Prostate gland (tissue), 2 donors: Measurements from ENCODE around the gene VPS26C. TPM values are rescaled to one million over a fixed set of nuclear protein-coding genes. Genes with fewer than 3 reads are reported as not detected.

Source experiments
- DNase-seq: peaks from one replicate; pipeline ENCODE4 v3.0.0-alpha.2; 2019; ENCODE audit warnings: low spot score
- H3K27ac ChIP-seq, 2 donors: fragments of 200-600 bp; sonication (generic); 2 replicates each; pipeline ENCODE4 v1.5.1; 2017 to 2019
- H3K27me3 ChIP-seq: fragments of 200-600 bp; sonication (generic); replicated peaks from 2 replicates; pipeline ENCODE4 v1.5.1; 2019; ENCODE audit not compliant: insufficient read depth
- H3K36me3 ChIP-seq, 2 donors: fragments of 200-600 bp; sonication (generic); 1 replicate in 1 of 2; 2 replicates in 1 of 2; pipeline versions ENCODE4 v1.5.1 to v1.8.1; 2017 to 2019
- H3K4me1 ChIP-seq: fragments of 200-600 bp; sonication (generic); replicated peaks from 2 replicates; pipeline ENCODE4 v1.5.1; 2019
- H3K4me3 ChIP-seq, 2 donors: fragments of 200-600 bp; sonication (generic); 2 replicates each; pipeline ENCODE4 v1.5.1; 2017 to 2019
- H3K9me3 ChIP-seq: fragments of 200-600 bp; sonication (generic); 2 replicates; pipeline ENCODE4 v1.5.1; 2017
- POLR2A ChIP-seq: fragments of 450-650 bp; IDR thresholded peaks from one replicate; pipeline ENCODE4 v1.6.1; 2016; ENCODE audit warnings: antibody characterized with exemption, mild to moderate bottlenecking
- POLR2AphosphoS5 ChIP-seq: sonication (generic); formaldehyde crosslinking; IDR thresholded peaks from one replicate; pipeline ENCODE4 v1.6.1; 2017; ENCODE audit warnings: antibody characterized with exemption
- WGBS: methylation state at CpG from one replicate; pipeline ENCODE4 v1.1.5; 2018; 5-methylcytosine and 5-hydroxymethylcytosine counted together
- intact Hi-C: fragments of 100-400 bp; cut with DNase I; formaldehyde crosslinking; loops from one replicate; pipeline ENCODE4 v1.14.2; 2022
- total RNA-seq, 2 donors: library from RNA; depleted of rRNA; stranded (reverse); fragments of >200 nt; gene quantifications; one replicate each; pipeline ENCODE4 v1.1.0, GENCODE V29; 2016
- TF ChIP-seq, protein P1 (sequence below), 4 experiments: fragments of 200-600 bp in 2 of 4; fragments of 450-650 bp in 2 of 4; sonication (generic) in 2 of 4; IDR thresholded peaks; 1 replicate in 3 of 4; 2 replicates in 1 of 4; pipeline ENCODE4 v1.5.1; 2016 to 2019; ENCODE audit warnings: antibody characterized with exemption in 4 of 4, mild to moderate bottlenecking in 2 of 4, moderate library complexity in 2 of 4

VPS26C gene
- total RNA-seq, 2 donors from 2014 or later: 36.8 to 46.1 TPM

GRCh38 chr21:37232274-37233018, 34.7 kb downstream of the VPS26C start:
- intact Hi-C loops: no loop called here
- TF ChIP-seq POLR2A: no peak
- no peak for TF ChIP-seq POLR2AphosphoS5
- TF ChIP-seq, protein P1, sequence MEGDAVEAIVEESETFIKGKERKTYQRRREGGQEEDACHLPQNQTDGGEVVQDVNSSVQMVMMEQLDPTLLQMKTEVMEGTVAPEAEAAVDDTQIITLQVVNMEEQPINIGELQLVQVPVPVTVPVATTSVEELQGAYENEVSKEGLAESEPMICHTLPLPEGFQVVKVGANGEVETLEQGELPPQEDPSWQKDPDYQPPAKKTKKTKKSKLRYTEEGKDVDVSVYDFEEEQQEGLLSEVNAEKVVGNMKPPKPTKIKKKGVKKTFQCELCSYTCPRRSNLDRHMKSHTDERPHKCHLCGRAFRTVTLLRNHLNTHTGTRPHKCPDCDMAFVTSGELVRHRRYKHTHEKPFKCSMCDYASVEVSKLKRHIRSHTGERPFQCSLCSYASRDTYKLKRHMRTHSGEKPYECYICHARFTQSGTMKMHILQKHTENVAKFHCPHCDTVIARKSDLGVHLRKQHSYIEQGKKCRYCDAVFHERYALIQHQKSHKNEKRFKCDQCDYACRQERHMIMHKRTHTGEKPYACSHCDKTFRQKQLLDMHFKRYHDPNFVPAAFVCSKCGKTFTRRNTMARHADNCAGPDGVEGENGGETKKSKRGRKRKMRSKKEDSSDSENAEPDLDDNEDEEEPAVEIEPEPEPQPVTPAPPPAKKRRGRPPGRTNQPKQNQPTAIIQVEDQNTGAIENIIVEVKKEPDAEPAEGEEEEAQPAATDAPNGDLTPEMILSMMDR (IDR thresholded peaks at IDR 0.05): no peak

DNA sequence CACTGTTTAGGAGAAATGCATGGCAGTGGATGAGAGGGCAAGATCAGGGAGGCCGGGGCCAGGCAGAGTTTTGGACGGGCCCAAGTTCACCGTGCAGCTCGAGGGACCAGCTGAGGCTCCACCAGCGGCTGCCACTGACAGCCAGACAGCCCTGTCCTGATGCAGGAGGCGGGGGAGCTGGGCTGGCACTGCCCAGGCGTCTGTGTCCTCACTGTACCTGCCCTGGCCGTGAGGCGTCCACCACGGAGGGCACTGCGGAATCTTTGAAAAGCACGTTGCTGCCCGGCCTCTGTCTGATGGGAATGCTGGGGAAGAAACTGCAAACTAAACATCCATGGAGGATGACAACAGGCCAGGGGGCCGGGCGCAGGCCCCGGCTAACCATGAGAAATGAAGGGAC, 35.5 kb downstream of the VPS26C start:
- no peaks in the 10 kb centered on the region for H3K9me3 ChIP-seq
- WGBS: 97% methylated on average over 16 of the region's 16 CpGs
- H3K4me3 ChIP-seq: no peak overlapping the region
- H3K27ac ChIP-seq: no peak overlapping the region
- H3K36me3 ChIP-seq: peaks cover 12 to 15% of the 10 kb centered on the region in 2 donors
- no peaks in the 10 kb centered on the region for H3K4me1 ChIP-seq
- no peak for TF ChIP-seq POLR2AphosphoS5
- no peak for TF ChIP-seq POLR2A
- TF ChIP-seq, protein P1 (IDR thresholded peaks at IDR 0.05): no peak
- no peak for DNase-seq
- no peaks in the 10 kb centered on the region for H3K27me3 ChIP-seq
- intact Hi-C loops: no loop called here

More at GRCh38 chr21:37232274-37233018, 34.7 kb downstream of the VPS26C start:
- no peak for DNase-seq
- no peak overlapping the region for H3K27ac ChIP-seq
- H3K4me1 ChIP-seq: no peaks in the 10 kb centered on the region
- no peaks in the 10 kb centered on the region for H3K27me3 ChIP-seq
- WGBS: 94% methylated on average over 19 of the region's 19 CpGs
- H3K4me3 ChIP-seq: no peak overlapping the region
- peaks cover 6 to 11% of the 10 kb centered on the region in 2 donors for H3K36me3 ChIP-seq
- no peaks in the 10 kb centered on the region for H3K9me3 ChIP-seq

DNA sequence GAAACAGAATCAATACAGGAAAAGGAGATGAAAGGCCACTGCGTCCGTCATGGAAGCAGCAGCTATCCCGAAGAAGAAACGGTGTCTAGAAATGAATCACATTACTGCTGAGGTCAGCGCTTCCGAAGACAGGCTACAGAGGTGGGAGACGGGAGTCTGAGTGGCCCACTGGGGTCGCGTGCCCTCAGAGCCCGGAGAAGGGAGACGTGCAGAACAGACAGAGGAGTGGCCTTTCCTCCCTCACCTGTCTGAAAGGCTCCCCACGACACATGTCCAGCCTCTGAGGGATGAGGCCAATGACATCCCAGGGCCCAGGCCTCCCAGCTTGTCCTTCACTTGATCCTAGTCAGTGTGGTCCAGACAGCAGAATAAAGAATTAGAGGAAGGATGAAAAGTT, 35.9 kb downstream of the VPS26C start:
- Histone ChIP-seq H3K4me1 (no peaks in the 10 kb centered on the region), H3K27me3 (no peaks in the 10 kb centered on the region), H3K9me3 (no peaks in the 10 kb centered on the region), H3K27ac (no peak overlapping the region), H3K4me3 (no peak overlapping the region), H3K36me3 (peaks cover 14 to 15% of the 10 kb centered on the region in 2 donors)
- WGBS: 84% methylated on average over 12 of the region's 12 CpGs
- TF ChIP-seq, protein P1 (IDR thresholded peaks at IDR 0.05): no peak
- TF ChIP-seq POLR2AphosphoS5: no peak
- no peak for TF ChIP-seq POLR2A
- intact Hi-C loops: no loop called here
- no peak for DNase-seq

- no peak for DNase-seq
- Histone ChIP-seq H3K4me1 (no peaks in the 10 kb centered on the region), H3K27me3 (no peaks in the 10 kb centered on the region), H3K9me3 (no peaks in the 10 kb centered on the region), H3K36me3 (peaks cover 15 to 18% of the 10 kb centered on the region in 2 donors), H3K27ac (no peak overlapping the region), H3K4me3 (no peak overlapping the region)
- WGBS: 87% methylated on average over 23 of the region's 23 CpGs
- TF ChIP-seq POLR2A (no peak), POLR2AphosphoS5 (no peak)
- TF ChIP-seq, protein P1 (IDR thresholded peaks at IDR 0.05): no peak
- intact Hi-C loops: no loop called here
Measured at GRCh38 chr21:37230632-37231248, 36.4 kb downstream of the VPS26C start.

GRCh38 chr21:37228003-37228400, 39.1 kb downstream of the VPS26C start:
- H3K27me3 ChIP-seq: no peaks in the 10 kb centered on the region
- H3K4me3 ChIP-seq: no peak overlapping the region
- WGBS: 97% methylated on average over 16 of the region's 16 CpGs
- H3K36me3 ChIP-seq: peaks cover 20% of the 10 kb centered on the region in 2 donors
- intact Hi-C loops: no loop called here
- no peaks in the 10 kb centered on the region for H3K4me1 ChIP-seq
- TF ChIP-seq, protein P1 (IDR thresholded peaks at IDR 0.05): no peak
- TF ChIP-seq POLR2AphosphoS5 (no peak), POLR2A (no peak)
- no peaks in the 10 kb centered on the region for H3K9me3 ChIP-seq
- DNase-seq: no peak
- no peak overlapping the region for H3K27ac ChIP-seq
